Activated naive CD4-positive, alpha-beta T cell treated with anti-CD3 and anti-CD28 coated beads, Interleukin-2, amount 50 U/mL, for 72 hours (primary cell): ENCODE data around the gene GNRHR. TPM values are rescaled to one million over a fixed set of nuclear protein-coding genes. Genes with fewer than 3 reads are reported as not detected.
"Not testable (repeated sequence)": the region's sequence is repeated elsewhere in the genome, so short reads cannot be mapped to it uniquely, and the experiment has no call there.

Experiments used
- ATAC-seq, 2 donors: fragments of 150-1000 bp; cut with Tn5 transposase; 2 replicates each; pipeline ENCODE4 v1.10.0; 2021; ENCODE audit warnings: mild to moderate bottlenecking in 2 of 2, moderate library complexity in 2 of 2
- DNase-seq, 2 donors: peaks; one replicate each; pipeline ENCODE4 v3.0.0; 2021 to 2022; ENCODE audit warnings: low spot score in 2 of 2
- H3K27ac Mint-ChIP-seq, 2 donors: one replicate each; pipeline ENCODE4 v1.8.0; 2022; ENCODE audit warnings: mild to moderate bottlenecking in 2 of 2, mixed read lengths in 2 of 2
- H3K36me3 Mint-ChIP-seq, 2 donors: one replicate each; pipeline ENCODE4 v1.8.0; 2022; ENCODE audit warnings: mixed read lengths in 2 of 2
- H3K9me3 Mint-ChIP-seq, 2 donors: one replicate each; pipeline ENCODE4 v1.8.0; 2022; ENCODE audit warnings: mixed read lengths in 2 of 2
- total RNA-seq, 2 donors: library from RNA; stranded (reverse); gene quantifications; one replicate each; pipeline ENCODE4 v1.2.3, GENCODE V29; 2022

Gene GNRHR
- total RNA-seq, 2 donors from 2014 or later = not detected

DNA sequence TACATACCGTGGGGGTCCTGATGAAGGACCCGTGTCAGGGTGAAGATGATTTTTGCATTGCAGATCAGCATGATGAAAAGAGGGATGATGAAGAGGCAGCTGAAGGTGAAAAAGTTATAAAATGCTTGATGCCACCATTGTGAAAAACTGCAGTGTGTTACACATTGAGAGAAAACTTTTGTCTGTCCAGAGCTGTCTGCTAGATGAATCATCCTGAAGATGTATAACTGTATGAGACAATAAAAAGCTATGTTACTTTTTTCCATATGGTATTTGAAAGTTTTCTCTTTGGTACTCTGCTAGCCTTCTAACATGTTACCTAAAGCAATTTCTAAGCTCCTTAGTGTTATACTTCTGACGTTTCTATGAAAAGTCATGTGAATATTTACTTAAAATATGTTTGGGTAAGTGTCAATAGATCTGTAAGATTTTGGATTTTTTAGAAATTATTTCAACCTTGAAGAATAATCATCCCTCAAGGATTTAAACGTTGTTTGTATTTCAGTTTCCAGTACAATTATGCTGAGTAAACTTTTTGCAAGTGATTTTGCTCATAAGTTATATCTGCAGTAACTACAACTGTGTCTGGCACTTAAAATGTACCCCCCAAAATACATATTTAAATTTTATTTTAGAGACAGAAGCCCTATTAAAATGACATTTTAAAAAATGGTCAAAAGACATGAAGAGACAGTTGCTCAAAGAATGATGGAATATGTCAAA, 9.5 kb downstream of the GNRHR start:
- H3K9me3 Mint-ChIP-seq = no peaks in the 10 kb centered on the region
- no peaks in the 10 kb centered on the region for H3K36me3 Mint-ChIP-seq
- DNase-seq (no peak), ATAC-seq (no peak)
- no peak overlapping the region for H3K27ac Mint-ChIP-seq

DNA sequence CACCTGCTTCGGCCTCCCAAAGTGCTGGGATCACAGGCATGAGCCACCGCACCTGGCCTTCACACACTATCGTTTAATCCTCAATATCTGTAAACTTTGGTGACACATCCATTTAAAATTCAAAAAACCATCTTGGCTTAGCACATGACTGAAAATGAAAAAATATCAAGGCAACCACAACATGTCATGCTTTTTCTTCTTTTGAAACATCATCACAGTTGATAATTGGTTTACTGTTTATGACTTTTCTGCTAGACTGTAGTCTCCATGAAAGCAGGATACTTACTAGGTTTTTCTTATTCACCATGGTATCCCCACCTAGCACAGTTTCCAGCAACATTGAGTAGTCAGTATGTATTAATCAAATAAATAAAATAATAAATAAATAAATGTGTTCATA, 11.0 kb downstream of the GNRHR start:
- DNase-seq (no peak), ATAC-seq (peak in 1 of 2 donors; percentile 81)
- Mint-ChIP-seq H3K36me3 (no peaks in the 10 kb centered on the region), H3K27ac (no peak overlapping the region), H3K9me3 (no peaks in the 10 kb centered on the region)

DNA sequence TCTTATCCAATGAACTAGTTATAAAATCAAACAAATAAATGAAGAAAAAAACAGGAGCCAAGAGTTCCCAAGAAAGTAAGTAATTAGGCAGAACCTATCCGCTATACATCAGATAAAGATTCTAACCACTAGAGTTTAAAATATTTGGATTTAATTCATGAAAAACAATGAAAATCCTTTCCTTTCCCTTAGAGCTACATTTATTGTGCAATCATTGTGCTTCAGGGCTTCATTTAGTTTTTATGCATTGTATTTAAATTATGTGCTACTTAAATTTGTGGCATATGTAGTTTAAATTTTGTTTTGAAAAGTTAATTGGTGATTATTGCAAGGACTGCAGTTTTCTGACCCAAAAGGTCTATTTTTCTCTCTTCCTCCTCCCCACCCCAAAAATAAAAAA, 17.9 kb downstream of the GNRHR start:
- no peak for ATAC-seq
- Mint-ChIP-seq H3K36me3 (peaks cover 7% of the 10 kb centered on the region in 2 donors), H3K9me3 (no peaks in the 10 kb centered on the region), H3K27ac (no peak overlapping the region)
- no peak for DNase-seq

DNA sequence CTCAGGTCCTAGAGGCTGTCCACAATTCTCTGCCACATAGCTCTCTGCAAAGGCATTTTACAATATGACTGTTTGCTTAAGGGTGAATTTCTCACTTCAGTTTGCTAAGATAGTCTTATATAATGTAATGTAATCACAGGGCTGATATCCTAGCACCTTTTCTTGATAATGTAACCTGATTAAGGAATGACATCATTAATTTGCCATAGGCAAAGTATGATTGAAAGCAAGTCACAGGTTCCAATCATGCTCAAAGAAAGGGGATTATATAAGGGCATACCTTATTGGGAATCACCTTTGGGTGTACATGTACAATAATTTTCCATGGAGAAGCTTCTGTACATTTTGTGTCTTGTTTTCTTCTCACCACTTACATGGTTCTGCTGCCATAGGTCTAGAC, 18.9 kb downstream of the GNRHR start:
- H3K27ac Mint-ChIP-seq = no peak overlapping the region
- ATAC-seq = no peak
- H3K36me3 Mint-ChIP-seq = peaks cover 7 to 8% of the 10 kb centered on the region in 2 donors
- DNase-seq = no peak
- no peaks in the 10 kb centered on the region for H3K9me3 Mint-ChIP-seq

DNA sequence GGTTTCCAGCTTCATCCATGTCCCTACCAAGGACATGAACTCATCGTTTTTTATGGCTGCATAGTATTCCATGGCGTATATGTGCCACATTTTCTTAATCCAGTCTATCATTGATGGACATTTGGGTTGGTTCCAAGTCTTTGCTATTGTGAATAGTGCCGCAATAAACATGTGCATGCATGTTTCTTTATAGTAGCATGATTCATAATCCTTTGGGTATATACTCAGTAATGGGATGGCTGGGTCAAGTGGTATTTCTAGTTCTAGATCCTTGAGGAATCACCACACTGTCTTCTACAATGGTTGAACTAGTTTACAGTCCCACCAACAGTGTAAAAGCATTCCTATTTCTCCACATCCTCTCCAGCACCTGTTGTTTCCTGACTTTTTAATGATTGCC, 23.7 kb downstream of the GNRHR start:
- H3K9me3 Mint-ChIP-seq, ATAC-seq, DNase-seq, H3K27ac Mint-ChIP-seq: not testable (repeated sequence)
- H3K36me3 Mint-ChIP-seq = peaks cover 21 to 23% of the 10 kb centered on the region in 2 donors

DNA sequence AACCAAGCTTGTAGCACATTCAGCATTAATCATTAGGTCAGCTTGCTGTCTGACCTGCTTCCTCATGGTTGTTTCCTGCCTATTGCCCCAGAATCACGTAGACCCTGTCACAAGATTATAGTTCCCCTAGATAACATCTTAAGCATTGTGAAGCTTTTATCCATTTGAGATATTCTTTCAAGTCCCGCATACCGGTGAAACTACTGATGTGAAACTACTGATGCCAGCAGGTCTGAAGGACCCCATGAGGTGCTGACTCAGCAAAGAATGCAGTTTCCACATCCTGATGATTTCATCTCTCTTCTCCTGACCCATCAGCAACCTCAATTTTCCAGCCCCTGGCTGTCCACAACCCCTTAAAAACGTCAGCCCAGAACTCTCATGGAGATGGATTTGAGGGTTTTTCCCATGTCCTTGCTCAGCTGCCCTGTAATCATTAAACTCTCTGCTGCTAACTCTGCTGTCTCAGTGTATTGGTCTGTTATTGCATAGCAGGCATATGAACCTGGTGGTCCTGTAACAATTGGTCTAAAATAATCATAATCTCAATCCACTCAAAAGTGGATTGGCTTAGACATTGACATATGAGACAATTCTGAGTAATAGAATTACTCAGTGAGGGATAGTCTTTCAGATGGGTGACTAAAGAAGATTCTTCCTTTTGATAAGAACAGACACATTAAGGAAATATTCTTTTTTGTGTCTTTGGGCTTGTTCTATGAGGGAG, 26.9 kb downstream of the GNRHR start:
- H3K27ac Mint-ChIP-seq = peak overlapping the region in 1 of 2 donors; percentile 60
- DNase-seq (no peak), ATAC-seq (peak; percentile 32 to 86)
- peaks cover 8% of the 10 kb centered on the region in 2 donors for H3K9me3 Mint-ChIP-seq
- peaks cover 16 to 23% of the 10 kb centered on the region in 2 donors for H3K36me3 Mint-ChIP-seq

DNA sequence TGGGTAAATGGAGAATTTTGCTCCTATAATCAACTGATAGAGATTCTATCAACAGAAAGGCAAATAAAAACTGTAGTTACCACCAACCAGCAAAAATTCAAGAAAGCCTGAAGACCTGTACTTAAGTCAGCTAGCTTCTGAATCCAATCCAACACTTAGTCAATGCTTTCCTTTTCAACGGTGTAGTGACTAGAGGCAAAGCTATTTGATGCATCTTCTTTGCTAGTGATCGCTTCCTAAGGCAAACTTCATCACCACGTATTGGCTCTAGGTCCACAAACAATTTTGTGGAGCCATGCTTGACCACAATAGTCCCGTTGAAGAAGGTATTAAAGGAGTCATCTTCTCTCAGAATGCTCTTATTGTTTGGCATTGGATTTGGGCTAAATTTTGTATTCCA, 28.2 kb downstream of the GNRHR start:
- DNase-seq = no peak
- no peak for ATAC-seq
- Mint-ChIP-seq H3K36me3 (peaks cover 19 to 28% of the 10 kb centered on the region in 2 donors), H3K27ac (no peak overlapping the region), H3K9me3 (peaks cover 8% of the 10 kb centered on the region in 2 donors)

DNA sequence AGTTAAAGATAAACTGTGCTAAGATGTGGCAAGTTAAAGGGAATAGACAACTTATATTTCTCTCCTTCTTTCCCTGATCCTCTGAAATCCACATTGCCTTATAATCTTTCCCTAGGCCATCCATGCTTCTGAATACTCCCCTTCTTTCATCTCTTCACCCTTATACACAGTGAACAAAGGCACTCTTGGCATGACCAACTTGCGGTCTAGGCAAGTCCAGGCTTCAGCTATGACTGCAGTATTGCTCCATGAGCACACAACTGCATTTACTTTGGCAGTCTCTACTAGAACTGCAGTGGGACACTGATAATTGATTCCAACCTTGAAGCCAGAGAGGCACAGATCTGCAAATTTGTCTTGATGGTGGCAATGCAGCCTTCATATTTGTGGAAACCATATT, 29.1 kb downstream of the GNRHR start:
- ATAC-seq = no peak
- Mint-ChIP-seq H3K9me3 (peaks cover 8% of the 10 kb centered on the region in 2 donors), H3K27ac (no peak overlapping the region), H3K36me3 (peaks cover 19 to 32% of the 10 kb centered on the region in 2 donors)
- no peak for DNase-seq

DNA sequence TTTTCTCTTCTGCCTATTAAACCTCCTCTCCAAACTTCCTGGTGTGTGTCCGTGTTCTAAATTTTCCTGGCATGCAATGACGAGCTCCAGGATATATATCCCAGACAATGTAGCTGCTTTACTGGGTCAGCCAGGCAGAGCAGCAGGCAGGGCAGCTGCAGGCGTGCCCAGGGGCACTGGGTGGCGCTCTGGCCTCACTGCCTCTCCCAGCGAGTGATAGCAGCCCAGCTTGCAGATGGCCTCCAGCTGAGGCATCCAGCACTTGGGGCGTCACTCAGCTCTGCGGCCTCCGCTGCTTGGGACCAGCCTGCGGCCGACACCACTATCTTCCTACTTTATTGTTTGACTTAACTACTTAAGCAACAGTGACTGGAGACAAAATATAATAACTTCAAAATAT, 30.2 kb downstream of the GNRHR start:
- DNase-seq (no peak), ATAC-seq (no peak)
- no peak overlapping the region for H3K27ac Mint-ChIP-seq
- peaks cover 19 to 32% of the 10 kb centered on the region in 2 donors for H3K36me3 Mint-ChIP-seq
- peaks cover 8% of the 10 kb centered on the region in 2 donors for H3K9me3 Mint-ChIP-seq

DNA sequence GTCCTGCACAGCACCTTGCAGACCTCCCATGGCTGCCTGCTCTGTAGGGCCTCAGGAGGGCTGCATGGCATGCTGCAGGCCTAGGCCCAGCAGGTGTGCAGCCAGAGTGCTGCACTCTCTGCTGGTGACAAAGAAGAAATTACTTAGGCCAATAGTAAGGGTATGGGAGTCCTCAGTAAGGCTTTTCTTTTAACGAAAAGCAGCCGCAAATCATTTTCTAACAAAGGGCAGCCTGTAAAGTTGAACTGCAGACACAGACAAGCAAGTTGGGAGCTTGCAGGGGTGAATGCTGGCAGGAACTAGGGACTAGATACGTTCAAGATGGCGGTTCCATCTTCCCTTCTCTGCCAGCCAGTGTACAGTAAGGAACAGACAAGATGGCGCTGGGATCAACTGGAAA, 30.8 kb downstream of the GNRHR start:
- ATAC-seq = no peak
- DNase-seq = no peak
- peaks cover 8% of the 10 kb centered on the region in 2 donors for H3K9me3 Mint-ChIP-seq
- peaks cover 13 to 26% of the 10 kb centered on the region in 2 donors for H3K36me3 Mint-ChIP-seq
- no peak overlapping the region for H3K27ac Mint-ChIP-seq

DNA sequence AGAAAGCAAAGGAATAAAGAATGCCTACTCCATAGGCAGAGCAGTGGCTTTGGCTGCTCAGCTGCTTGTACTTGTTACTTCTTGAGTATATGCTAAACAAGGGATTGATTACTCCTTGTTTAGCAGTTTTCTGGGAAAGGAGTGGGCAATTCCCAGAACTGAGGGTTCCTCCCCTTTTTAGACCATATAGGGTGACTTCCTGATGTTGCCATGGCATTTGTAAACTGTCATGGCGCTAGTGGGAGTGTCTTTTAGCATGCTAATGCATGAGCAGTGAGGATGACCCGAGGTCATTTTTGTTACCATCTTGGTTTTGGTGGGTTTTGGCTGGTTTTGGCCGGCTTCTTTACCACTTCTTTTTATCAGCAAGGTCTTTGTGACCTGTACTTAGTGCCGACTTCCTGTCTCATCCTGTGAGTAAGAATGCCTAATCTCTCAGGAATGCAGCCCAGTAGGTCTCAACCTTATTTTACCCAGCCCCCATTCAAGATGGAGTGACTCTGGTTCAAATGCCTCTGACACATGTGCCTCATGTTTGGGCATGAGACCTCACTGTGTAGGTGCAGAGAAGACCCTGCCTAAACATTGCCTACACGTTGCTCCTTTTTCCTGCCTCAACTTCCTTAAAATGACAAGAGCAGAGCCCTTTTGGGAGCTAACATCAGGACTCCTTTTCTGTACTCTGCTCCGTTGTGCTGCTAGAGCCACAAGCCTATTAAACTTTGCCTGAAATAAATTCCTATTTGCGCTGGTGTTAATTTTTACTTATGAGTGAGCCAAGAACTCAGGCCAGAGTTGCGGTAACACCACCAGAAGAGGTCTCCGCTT, 32.2 kb downstream of the GNRHR start:
- DNase-seq = no peak
- no peak for ATAC-seq
- no peak overlapping the region for H3K27ac Mint-ChIP-seq
- peaks cover 2 to 4% of the 10 kb centered on the region in 2 donors for H3K9me3 Mint-ChIP-seq
- peaks cover 9 to 19% of the 10 kb centered on the region in 2 donors for H3K36me3 Mint-ChIP-seq

DNA sequence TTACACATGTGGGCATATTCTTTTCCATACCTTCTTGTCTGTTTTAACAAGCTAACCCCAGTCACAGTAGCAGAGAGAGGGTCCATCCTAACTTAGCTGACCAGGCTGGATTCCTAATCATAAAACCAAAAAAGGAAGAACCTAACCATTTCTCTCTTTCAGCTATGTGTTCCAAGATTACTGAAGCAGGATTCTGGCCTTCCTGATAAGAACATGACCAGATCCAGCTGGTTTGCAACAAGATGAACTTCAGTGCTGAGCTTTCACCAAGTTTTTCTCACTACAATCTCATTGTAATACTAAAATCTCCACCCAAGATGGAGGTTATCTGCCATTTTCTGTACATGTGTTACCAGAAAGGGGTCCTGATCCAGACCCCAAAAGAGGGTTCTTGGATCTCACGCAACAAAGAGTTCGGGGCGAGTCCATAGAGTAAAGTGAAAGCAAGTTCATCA, 32.8 kb downstream of the GNRHR start:
- DNase-seq (no peak), ATAC-seq (no peak)
- Mint-ChIP-seq H3K27ac (no peak overlapping the region), H3K36me3 (peaks cover 10 to 19% of the 10 kb centered on the region in 2 donors), H3K9me3 (peaks cover 0 to 4% of the 10 kb centered on the region in 2 donors)

DNA sequence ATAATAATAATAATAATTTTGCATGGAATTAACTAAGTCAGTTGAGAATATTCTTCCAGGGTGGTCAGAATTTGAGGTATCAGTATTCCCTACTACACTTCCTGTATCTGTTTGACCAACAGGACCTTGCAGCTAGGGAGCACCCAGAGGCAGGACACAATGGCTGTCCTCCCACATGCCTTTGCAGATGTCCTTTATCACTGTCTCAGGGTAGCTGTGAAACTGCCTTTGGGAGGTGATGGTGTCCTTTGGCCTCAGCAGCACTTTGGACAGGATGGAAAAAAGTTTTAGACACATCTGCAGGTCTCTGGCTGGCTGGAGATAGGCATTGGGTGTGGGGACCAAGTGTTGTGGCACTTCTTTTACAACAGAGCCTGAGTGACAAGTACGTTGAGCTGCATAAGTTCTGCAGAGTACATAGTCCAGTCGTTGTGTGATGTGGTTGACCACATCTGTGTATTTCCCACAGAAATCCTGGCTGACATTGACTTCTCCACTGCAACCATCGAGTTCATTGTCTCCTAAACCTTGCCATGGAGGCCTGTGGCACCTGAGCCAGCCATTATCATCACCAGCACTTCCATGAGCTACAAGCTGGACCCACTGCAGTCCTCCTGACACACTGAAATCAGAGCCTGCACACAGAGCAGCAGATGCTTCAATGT, 34.1 kb downstream of the GNRHR start:
- ATAC-seq (no peak), DNase-seq (no peak)
- Mint-ChIP-seq H3K9me3 (peaks cover 0 to 4% of the 10 kb centered on the region in 2 donors), H3K36me3 (peaks cover 15 to 19% of the 10 kb centered on the region in 2 donors), H3K27ac (no peak overlapping the region)

DNA sequence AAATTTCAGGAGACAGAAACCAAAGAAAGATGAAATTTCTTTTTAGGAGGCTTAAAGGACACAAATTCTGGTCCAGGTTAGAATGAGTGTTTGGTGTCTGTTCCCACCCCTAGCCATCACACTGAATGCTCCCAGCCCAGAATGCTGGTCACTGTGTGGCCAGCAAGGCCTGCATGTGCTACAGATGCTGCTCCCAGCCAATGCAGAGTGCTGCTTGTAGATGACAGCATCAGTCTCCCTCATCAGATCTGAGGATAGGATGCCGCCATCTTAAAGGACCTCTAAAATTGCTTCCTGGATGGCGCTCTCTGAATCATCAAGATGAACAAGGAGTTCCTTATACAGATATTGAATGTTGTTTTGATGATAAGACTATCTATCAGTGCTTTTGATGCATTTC, 35.3 kb downstream of the GNRHR start:
- no peak overlapping the region for H3K27ac Mint-ChIP-seq
- peaks cover 0 to 2% of the 10 kb centered on the region in 2 donors for H3K9me3 Mint-ChIP-seq
- H3K36me3 Mint-ChIP-seq = peaks cover 19 to 24% of the 10 kb centered on the region in 2 donors
- ATAC-seq (no peak), DNase-seq (no peak)

DNA sequence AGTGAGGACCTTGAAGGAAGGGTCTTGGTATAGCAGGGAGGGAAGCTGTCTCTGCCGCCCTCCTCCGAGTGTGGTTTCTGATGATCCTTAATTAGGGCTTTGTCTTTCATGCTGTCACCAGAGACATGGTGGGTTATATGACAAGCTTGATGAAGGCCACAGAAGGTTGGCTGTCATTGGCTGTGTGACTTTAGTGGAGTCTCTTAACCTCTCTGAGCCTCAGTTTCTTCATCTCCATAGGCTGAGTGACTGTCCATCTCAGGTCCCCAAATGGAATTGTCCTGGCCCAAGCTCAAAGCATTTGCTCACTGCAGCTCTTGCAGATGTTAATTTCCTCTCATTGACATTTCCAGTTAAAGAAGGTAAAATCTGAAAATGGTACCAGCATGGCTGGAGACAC, 36.6 kb downstream of the GNRHR start:
- Mint-ChIP-seq H3K36me3 (peaks cover 19 to 24% of the 10 kb centered on the region in 2 donors), H3K9me3 (no peaks in the 10 kb centered on the region), H3K27ac (no peak overlapping the region)
- DNase-seq (no peak), ATAC-seq (no peak)

DNA sequence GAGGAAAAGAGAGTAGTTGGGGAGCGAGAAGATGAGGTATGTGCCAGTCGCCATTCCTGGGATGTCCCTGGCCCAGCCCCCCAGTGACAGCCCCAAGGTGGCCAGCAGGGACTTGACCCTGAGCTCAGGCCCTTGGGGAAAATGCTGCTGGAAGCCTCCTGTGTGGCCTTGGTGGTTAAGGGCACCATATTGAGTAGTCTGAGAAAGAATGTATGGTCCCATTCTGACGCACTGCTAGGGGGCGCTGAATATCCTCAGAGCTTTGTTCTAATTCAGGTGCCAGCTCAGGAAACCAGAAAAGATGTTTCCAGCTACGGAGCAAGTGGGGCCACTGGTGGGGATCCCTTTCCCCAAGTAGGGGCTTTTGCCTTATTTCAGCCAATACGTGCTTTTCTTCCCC, 39.2 kb downstream of the GNRHR start:
- no peak for DNase-seq
- peak overlapping the region in 1 of 2 donors; percentile 86 for H3K27ac Mint-ChIP-seq
- H3K9me3 Mint-ChIP-seq = no peaks in the 10 kb centered on the region
- H3K36me3 Mint-ChIP-seq = peaks cover 6 to 14% of the 10 kb centered on the region in 2 donors
- no peak for ATAC-seq
